Measurements from ENCODE around the gene PSMB7. TPM values are rescaled to one million over a fixed set of nuclear protein-coding genes. Genes with fewer than 3 reads are reported as not detected.

PSMB7 gene
- total RNA-seq, 2 donors from 2014 or later: 91.4 to 149 TPM

GRCh38 chr9:124449381-124450151 lies 34.3 kb upstream of the PSMB7 start:
- DNase-seq (ENCODE audit: low spot score): no peak
- Histone ChIP-seq H3K9me3 (no peaks in the 10 kb centered on the region), H3K36me3 (no peaks in the 10 kb centered on the region), H3K27ac (no peak overlapping the region), H3K4me1 (ENCODE audit: control insufficient read depth in 1 of 2, low read depth in 2 of 2) (peaks cover 0 to 6% of the 10 kb centered on the region in 2 donors), H3K4me3 (no peak overlapping the region), H3K27me3 (replicated peaks; ENCODE audit: insufficient read depth) (peaks cover 7% of the 10 kb centered on the region)
- ATAC-seq (ENCODE audit: insufficient number of reproducible peaks, low FRiP score, low read depth): no peak
- TF ChIP-seq, protein P1, sequence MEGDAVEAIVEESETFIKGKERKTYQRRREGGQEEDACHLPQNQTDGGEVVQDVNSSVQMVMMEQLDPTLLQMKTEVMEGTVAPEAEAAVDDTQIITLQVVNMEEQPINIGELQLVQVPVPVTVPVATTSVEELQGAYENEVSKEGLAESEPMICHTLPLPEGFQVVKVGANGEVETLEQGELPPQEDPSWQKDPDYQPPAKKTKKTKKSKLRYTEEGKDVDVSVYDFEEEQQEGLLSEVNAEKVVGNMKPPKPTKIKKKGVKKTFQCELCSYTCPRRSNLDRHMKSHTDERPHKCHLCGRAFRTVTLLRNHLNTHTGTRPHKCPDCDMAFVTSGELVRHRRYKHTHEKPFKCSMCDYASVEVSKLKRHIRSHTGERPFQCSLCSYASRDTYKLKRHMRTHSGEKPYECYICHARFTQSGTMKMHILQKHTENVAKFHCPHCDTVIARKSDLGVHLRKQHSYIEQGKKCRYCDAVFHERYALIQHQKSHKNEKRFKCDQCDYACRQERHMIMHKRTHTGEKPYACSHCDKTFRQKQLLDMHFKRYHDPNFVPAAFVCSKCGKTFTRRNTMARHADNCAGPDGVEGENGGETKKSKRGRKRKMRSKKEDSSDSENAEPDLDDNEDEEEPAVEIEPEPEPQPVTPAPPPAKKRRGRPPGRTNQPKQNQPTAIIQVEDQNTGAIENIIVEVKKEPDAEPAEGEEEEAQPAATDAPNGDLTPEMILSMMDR (IDR thresholded peaks at IDR 0.05): no peak

DNA sequence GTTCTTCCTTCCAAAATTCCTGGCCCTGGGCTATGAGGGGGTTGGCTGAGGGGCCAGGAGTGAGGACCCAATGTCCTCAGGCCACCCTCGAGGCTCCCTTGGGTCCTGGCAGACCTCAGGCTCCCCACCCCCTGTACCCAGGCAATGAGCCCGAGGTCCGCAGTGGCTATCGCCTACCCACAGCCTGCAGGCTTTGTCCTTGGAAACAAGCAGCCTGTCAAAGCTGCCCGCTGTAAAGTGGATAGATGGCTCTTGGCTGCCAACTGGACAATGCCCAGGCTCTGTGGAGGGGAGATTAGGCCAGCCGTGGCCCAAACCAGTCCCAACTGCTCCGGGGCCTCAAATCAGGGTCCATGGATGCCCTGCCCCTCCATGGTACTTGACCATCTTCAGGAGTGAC lies 32.8 kb upstream of the PSMB7 start:
- no peaks in the 10 kb centered on the region for H3K36me3 ChIP-seq
- TF ChIP-seq, protein P1 (IDR thresholded peaks at IDR 0.05): no peak
- H3K4me1 ChIP-seq (ENCODE audit: control insufficient read depth in 1 of 2, low read depth in 2 of 2): peaks cover 0 to 6% of the 10 kb centered on the region in 2 donors
- H3K4me3 ChIP-seq: no peak overlapping the region
- H3K27me3 ChIP-seq (replicated peaks; ENCODE audit: insufficient read depth): peaks cover 7% of the 10 kb centered on the region
- H3K27ac ChIP-seq: no peak overlapping the region
- DNase-seq (ENCODE audit: low spot score) (no peak), ATAC-seq (ENCODE audit: insufficient number of reproducible peaks, low FRiP score, low read depth) (no peak)
- no peaks in the 10 kb centered on the region for H3K9me3 ChIP-seq

- no peak overlapping the region for H3K4me3 ChIP-seq
- DNase-seq (ENCODE audit: low spot score) (no peak), ATAC-seq (ENCODE audit: insufficient number of reproducible peaks, low FRiP score, low read depth) (no peak)
- no peaks in the 10 kb centered on the region for H3K9me3 ChIP-seq
- no peak overlapping the region for H3K27ac ChIP-seq
- H3K36me3 ChIP-seq: no peaks in the 10 kb centered on the region
- peaks cover 3% of the 10 kb centered on the region for H3K27me3 ChIP-seq (replicated peaks; ENCODE audit: insufficient read depth)
- peaks cover 0 to 6% of the 10 kb centered on the region in 2 donors for H3K4me1 ChIP-seq (ENCODE audit: control insufficient read depth in 1 of 2, low read depth in 2 of 2)
- TF ChIP-seq, protein P1 (IDR thresholded peaks at IDR 0.05): no peak
Observed at GRCh38 chr9:124447297-124447661, 32.0 kb upstream of the PSMB7 start.

DNA sequence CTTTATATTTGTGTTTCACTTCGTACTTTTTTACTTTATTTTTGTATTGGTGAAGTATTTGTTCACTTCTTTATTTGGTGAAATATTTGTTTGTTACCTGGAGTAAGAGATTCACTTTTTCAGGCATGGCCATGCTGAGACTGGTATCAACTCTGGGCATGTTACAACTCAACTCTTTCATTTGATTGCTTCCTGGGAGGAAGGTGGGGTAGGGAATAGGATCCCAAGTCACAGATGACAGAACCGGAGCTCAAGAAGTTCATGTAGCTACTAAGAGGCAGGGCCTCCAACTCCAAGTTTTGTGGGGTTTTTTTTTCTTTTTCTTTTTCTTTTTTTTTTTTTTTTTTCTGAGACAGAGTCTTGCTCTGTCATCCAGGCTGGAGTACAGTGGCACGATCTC lies 28.9 kb upstream of the PSMB7 start:
- Histone ChIP-seq H3K27ac (no peak overlapping the region), H3K27me3 (replicated peaks; ENCODE audit: insufficient read depth) (no peaks in the 10 kb centered on the region), H3K4me3 (no peak overlapping the region), H3K4me1 (ENCODE audit: control insufficient read depth in 1 of 2, low read depth in 2 of 2) (no peaks in the 10 kb centered on the region), H3K36me3 (no peaks in the 10 kb centered on the region), H3K9me3 (no peaks in the 10 kb centered on the region)
- TF ChIP-seq, protein P1 (IDR thresholded peaks at IDR 0.05): no peak
- ATAC-seq (ENCODE audit: insufficient number of reproducible peaks, low FRiP score, low read depth): no peak
- DNase-seq (ENCODE audit: low spot score): no peak

DNA sequence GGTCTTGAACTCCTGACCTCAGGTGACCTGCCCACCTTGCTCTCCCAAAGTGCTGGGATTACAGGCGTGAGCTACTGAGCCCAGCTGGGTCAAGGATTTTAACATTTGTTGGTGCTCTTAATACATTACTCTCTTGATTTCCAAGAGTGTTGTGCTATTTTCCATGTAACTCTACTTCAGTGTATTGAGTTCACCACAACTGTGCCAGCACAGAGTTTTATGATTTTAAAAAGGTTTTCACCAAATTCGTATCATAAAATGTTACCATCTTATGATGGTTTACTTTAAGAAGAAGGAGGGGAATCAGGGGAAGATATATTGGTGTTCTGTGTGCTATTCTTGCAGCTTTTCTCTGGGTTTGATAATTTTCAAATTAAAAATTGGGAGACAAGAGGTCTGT lies 28.4 kb upstream of the PSMB7 start:
- no peak for DNase-seq (ENCODE audit: low spot score)
- TF ChIP-seq, protein P1 (IDR thresholded peaks at IDR 0.05): no peak
- H3K27me3 ChIP-seq (replicated peaks; ENCODE audit: insufficient read depth): no peaks in the 10 kb centered on the region
- no peak overlapping the region for H3K4me3 ChIP-seq
- H3K36me3 ChIP-seq: no peaks in the 10 kb centered on the region
- no peak for ATAC-seq (ENCODE audit: insufficient number of reproducible peaks, low FRiP score, low read depth)
- no peak overlapping the region for H3K27ac ChIP-seq
- no peaks in the 10 kb centered on the region for H3K4me1 ChIP-seq (ENCODE audit: control insufficient read depth in 1 of 2, low read depth in 2 of 2)
- no peaks in the 10 kb centered on the region for H3K9me3 ChIP-seq

All from thoracic aorta (tissue), 2 donors.